Cerebellar nuclear complex (tissue), 1 donor: ENCODE data around the gene FSIP2.

Source experiments
- DNase-seq, 2 experiments: peaks; one replicate each; lab custom pipeline; 2025; lab: John Stamatoyannopoulos, UW

The FSIP2 gene

DNA sequence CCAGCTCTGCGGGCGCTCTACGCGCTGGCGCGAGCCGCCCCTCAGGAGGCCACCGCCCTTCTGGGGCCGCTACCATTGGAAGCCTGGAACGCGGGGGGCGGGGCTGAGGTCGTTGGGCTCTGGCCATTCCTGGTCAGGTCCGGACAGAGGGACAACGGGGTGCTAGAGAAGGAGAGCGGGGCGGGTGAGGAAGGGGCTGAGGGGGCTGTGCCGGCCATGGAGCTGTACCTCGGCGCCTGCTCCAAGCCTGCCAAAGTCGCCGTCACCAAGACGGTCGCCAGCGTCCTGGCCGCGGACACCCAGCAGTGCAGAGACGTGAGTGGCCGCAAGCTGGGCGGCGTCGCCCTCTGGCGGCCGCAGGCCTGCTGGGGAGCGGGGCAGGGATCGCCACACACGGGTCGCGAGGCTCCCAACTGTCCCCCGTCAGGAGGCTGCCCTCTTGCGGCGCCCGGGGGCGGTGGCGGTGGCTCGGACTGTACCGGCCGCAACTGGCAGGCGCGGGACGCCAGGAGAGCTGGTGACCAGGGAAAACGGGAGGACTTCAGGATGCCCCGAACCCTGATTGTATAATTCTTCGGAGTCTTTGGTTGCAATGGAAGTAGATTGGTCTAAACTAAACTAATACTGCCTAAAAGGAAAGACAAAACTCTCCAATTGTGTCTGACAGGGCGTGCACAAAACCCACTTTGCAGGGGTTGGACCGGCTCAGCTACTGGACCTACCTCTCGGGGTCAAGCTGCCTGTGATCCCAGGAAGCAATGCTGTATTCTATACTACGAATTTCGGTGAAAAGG, at the start of gene FSIP2:
Gene FSIP2 (plus strand): TSS at position 126 of the 794 bp plus-strand sequence. CDS start 91 bp downstream, at position 217.
- DNase-seq = no peak

GRCh38 chr2:185689906-185690539, 48.6 kb upstream of the FSIP2 start:
- no peak for DNase-seq

- no peak for DNase-seq
Measured at GRCh38 chr2:185695711-185696235, 42.8 kb upstream of the FSIP2 start.

DNA sequence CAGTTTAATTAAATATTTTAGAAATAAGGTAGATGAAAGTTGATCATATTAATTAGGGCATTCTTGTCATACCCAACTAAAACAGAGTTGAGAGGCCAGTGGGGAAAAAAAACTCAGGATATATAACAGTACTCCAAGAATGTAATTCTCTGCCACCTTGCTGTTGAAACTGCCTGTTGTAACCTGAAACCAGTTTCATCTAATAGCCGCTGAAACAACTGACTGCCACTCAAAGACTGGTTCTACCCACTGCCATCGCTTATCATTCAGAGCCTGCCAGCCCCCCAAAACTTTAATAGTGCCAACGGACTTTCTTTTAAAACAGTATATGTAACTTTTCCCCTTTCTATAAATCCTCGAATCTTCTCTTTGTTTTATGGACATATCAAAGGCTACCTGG, 37.7 kb upstream of the FSIP2 start:
- no peak for DNase-seq

DNA sequence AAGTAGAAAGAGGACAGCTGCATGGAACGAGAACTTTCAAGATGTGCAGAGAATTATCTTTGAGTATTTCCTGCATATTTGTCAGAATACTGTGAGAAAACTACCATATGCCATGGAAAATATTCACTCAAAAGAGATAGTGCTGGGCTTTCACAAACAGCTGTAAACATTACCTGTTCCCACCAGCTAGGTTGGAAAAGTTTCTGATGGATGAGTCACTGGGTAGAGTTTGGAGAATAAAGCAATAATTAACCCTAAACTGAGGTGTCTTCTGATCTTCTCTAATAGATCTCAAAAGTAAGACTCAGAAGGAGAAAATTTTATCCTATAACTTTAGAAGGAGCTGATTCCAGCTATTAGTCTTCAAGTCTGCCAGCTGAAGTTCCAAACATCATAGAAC, 3.9 kb upstream of the FSIP2 start:
- DNase-seq = no peak

- DNase-seq = no peak
Measured at GRCh38 chr2:185736210-185736609, 2.4 kb upstream of the FSIP2 start.

- DNase-seq = no peak
Measured at GRCh38 chr2:185745864-185746859, 7.6 kb downstream of the FSIP2 start.

GRCh38 chr2:185757356-185757755, 18.8 kb downstream of the FSIP2 start:
- no peak for DNase-seq

- no peak for DNase-seq
Measured at GRCh38 chr2:185771396-185771795, 32.8 kb downstream of the FSIP2 start.

DNA sequence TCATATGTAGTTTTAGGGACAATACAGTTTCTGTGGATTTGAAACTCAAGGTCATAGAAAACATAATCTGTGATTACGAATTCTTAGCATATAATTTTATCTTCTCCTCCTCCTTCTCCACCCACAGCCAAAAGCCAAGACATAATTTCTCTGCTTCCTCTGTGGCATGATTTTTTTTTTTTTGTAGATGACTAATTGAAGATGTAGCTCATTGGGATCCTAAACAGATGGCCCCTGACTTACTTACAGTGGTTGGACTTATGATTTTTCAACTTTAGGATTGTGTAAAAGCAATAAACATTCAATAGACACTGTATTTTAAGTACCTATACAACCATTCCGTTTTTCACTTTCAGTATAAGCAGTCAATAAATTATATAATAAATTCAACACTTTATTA, 42.3 kb downstream of the FSIP2 start:
- no peak for DNase-seq

- no peak for DNase-seq
Measured at GRCh38 chr2:185782223-185782769, 43.7 kb downstream of the FSIP2 start.

DNA sequence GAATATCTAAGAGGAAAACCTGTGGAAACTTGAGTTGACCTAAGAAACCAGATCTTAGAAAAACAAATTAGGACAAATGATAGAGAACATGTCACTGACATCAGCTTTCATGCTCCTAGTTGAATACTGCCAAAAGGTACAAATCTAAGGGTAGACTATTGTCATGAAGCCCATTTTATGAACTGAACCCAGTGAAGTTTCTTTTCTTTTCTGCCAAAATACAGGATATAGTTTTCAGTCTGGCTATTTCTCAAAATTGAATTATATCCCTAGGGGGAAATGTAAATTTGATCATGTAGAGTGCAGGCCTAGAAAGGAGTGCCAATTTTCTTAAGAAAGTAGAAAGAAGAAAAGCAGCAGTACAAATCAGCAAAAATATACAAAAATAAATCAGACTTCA, 46.6 kb downstream of the FSIP2 start:
- DNase-seq = no peak

- DNase-seq = no peak
Measured at GRCh38 chr2:185785851-185786473, 47.4 kb downstream of the FSIP2 start.

GRCh38 chr2:185787227-185788145, 48.9 kb downstream of the FSIP2 start:
- DNase-seq = no peak

DNA sequence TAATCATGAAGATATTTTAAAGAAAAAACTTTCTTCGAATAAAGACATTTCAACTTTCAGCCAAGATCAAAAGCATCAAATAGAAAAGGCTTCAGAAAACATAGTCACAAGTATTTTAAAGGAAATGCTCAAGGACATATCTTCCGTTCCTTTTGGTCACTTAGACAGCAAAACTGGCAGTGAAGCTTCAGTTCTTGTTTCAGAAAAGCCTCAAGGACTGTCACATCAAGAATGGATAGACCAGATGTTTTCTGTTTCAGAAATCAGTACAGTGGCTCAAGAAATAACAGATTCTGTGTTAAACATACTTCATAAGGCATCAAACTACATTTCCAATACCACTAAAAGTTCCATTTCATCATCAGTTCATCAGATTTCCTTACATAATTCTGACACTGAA, 51.8 kb downstream of the FSIP2 start:
- DNase-seq = no peak

GRCh38 chr2:185793532-185794345, 55.1 kb downstream of the FSIP2 start:
- DNase-seq = no peak

- DNase-seq = no peak
Measured at GRCh38 chr2:185796758-185797157, 58.2 kb downstream of the FSIP2 start.

DNA sequence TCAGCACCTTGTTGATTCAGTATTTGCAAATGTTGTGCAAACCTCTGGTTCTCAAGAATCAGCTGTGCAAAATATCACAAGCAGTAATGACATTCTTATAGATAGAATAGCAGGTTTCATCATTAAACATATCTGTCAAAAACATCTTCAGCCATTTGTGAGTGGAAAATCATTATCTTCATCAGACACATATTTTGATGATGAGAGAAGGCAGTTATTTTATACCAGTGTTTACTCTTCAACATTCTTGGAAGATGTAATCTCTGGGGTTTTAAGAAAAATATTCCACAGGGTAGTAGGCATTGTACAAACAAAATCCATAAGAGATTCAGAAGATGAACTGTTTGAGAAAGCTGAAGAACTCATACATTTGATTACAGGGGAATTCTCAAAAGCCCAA, 64.3 kb downstream of the FSIP2 start:
- DNase-seq = no peak

GRCh38 chr2:185806783-185807182, 68.2 kb downstream of the FSIP2 start:
- DNase-seq = no peak
